Stomach (tissue), 19 donors: Measurements from ENCODE around the gene RPP38. TPM values are rescaled to one million over a fixed set of nuclear protein-coding genes. Genes with fewer than 3 reads are reported as not detected.
A peak's percentile ranks its signal among the peaks of the same experiment; 100 is the strongest.

Experiments
- DNase-seq, 2 donors: peaks; one replicate each; pipeline versions ENCODE4 v3.0.0 to v3.0.0-alpha.2; 2013 to 2019
- H3K27ac ChIP-seq, 5 donors: fragments of 200-600 bp in 4 of 5; sonication (generic) in 4 of 5; one replicate each; pipeline ENCODE4 v1.5.1; 2013 to 2019; ENCODE audit warnings: mild to moderate bottlenecking in 1 of 5, moderate library complexity in 1 of 5
- H3K27me3 ChIP-seq, 3 donors: fragments of 200-600 bp; sonication (generic); one replicate each; pipeline ENCODE4 v1.5.1; 2017 to 2019; ENCODE audit warnings: mixed run types in 1 of 3
- H3K36me3 ChIP-seq, 4 donors: fragments of 200-600 bp; sonication (generic); 1 replicate in 3 of 4; 2 replicates in 1 of 4; pipeline ENCODE4 v1.5.1; 2016 to 2019
- H3K4me1 ChIP-seq, 4 donors: fragments of 200-600 bp; sonication (generic); one replicate each; pipeline ENCODE4 v1.5.1; 2016 to 2019
- H3K4me3 ChIP-seq, 4 donors: fragments of 200-600 bp; sonication (generic) in 3 of 4; one replicate each; pipeline ENCODE4 v1.5.1; 2016 to 2019; ENCODE audit warnings: mild to moderate bottlenecking in 1 of 4
- H3K9me3 ChIP-seq, 4 donors: fragments of 200-600 bp; sonication (generic); one replicate each; pipeline ENCODE4 v1.5.1; 2016 to 2019
- CTCF ChIP-seq, 7 experiments: fragments of 450-650 bp in 4 of 7; fragments of 200-600 bp in 3 of 7; sonication (generic) in 3 of 7; IDR thresholded peaks; one replicate each; pipeline ENCODE4 v1.5.1; 2016 to 2019; ENCODE audit warnings: antibody characterized with exemption in 7 of 7, control low read depth in 2 of 7, mild to moderate bottlenecking in 1 of 7
- EP300 ChIP-seq: sonication (generic); formaldehyde crosslinking; IDR thresholded peaks from one replicate; pipeline ENCODE4 v1.6.1; 2017; ENCODE audit warnings: antibody characterized with exemption
- POLR2A ChIP-seq, 4 donors: fragments of 450-650 bp; IDR thresholded peaks; one replicate each; pipeline ENCODE4 v1.6.1; 2016; ENCODE audit warnings: antibody characterized with exemption in 4 of 4, control low read depth in 2 of 4, mild to moderate bottlenecking in 1 of 4, moderate library complexity in 1 of 4
- POLR2AphosphoS5 ChIP-seq, 3 donors: sonication (generic); formaldehyde crosslinking; IDR thresholded peaks; one replicate each; pipeline ENCODE4 v1.6.1; 2016; ENCODE audit warnings: antibody characterized with exemption in 3 of 3
- WGBS, 5 donors: extraction: QIAGEN DNeasy Blood & Tissue Kit in 3 of 5; methylation state at CpG; one replicate each; pipeline versions ENCODE4 v1.1.5 to v1.1.7; 2013 to 2018; 5-methylcytosine and 5-hydroxymethylcytosine counted together
- intact Hi-C: fragments of 100-400 bp; cut with DNase I; formaldehyde crosslinking; loops from one replicate; pipeline ENCODE4 v1.15.1; 2023; ENCODE audit warnings: low total_unique reads
- long read RNA-seq, 10 donors: transcript quantifications; one replicate each; lab custom pipeline, GENCODE V29; 2026
- polyA plus RNA-seq, 3 donors: library from polyadenylated mRNA; stranded (reverse); fragments of 200-250 nt; gene quantifications; one replicate each; pipeline ENCODE4 v1.2.3, GENCODE V29; 2013
- total RNA-seq, 5 donors: library from RNA; depleted of rRNA; stranded (reverse); fragments of >200 nt; gene quantifications; one replicate each; pipeline versions ENCODE4 v1.1.0 to v1.2.3, GENCODE V29; 2014 to 2016
- donor health status: healthy with polysubstance abuse.
- donor health status: Bipolar disorder and iron deficiency.
- donor health status: healthy.

Gene RPP38
- 10 to 100 TPM in 2 of 5 donors, 1 to 10 TPM in 2, not detected in 1; 4.5 to 29.4 (median 18.9) TPM for total RNA-seq
- polyA plus RNA-seq: 10 to 100 TPM; 17.9 to 22.3 (median 19.6) TPM
- long read RNA-seq, donor 1, partial matches to known transcripts: 5 of 10 reads
- long read RNA-seq, donor 1, other reads (novel, unspliced or antisense): 0 of 10 reads
- long read RNA-seq, donor 2, partial matches to known transcripts: 11 of 14 reads
- long read RNA-seq, donor 2, other reads (novel, unspliced or antisense): 0 of 14 reads
- long read RNA-seq, donor 3, partial matches to known transcripts: 0 of 7 reads
- long read RNA-seq, donor 3, other reads (novel, unspliced or antisense): 0 of 7 reads
- long read RNA-seq, donor 4, partial matches to known transcripts: 0 of 1 reads
- long read RNA-seq, donor 4, other reads (novel, unspliced or antisense): 0 of 1 reads
- long read RNA-seq, donor 5, transcript RPP38-204 (3 exons, 1,296 nt): major isoform, 5 of 35 reads
- long read RNA-seq, donor 5, partial matches to known transcripts: 27 of 35 reads
- long read RNA-seq, donor 5, other reads (novel, unspliced or antisense): 0 of 35 reads
- long read RNA-seq, donor 6, transcript RPP38-203 (2 exons, 1,030 nt): major isoform, 7 of 13 reads
- long read RNA-seq, donor 6, partial matches to known transcripts: 0 of 13 reads
- long read RNA-seq, donor 6, other reads (novel, unspliced or antisense): 0 of 13 reads
- long read RNA-seq, donor 7, transcript RPP38-203 (2 exons, 1,030 nt): major isoform, 8 of 38 reads
- long read RNA-seq, donor 7, partial matches to known transcripts: 22 of 38 reads
- long read RNA-seq, donor 7, other reads (novel, unspliced or antisense): 0 of 38 reads
- long read RNA-seq, donor 8, transcript RPP38-203 (2 exons, 1,030 nt): major isoform, 6 of 11 reads
- long read RNA-seq, donor 8, partial matches to known transcripts: 0 of 11 reads
- long read RNA-seq, donor 8, other reads (novel, unspliced or antisense): 0 of 11 reads
- long read RNA-seq, donor 9, transcript RPP38-204 (3 exons, 1,296 nt): major isoform, 5 of 17 reads
- long read RNA-seq, donor 9, partial matches to known transcripts: 6 of 17 reads
- long read RNA-seq, donor 9, other reads (novel, unspliced or antisense): 0 of 17 reads
- long read RNA-seq, donor 10, partial matches to known transcripts: 0 of 5 reads
- long read RNA-seq, donor 10, other reads (novel, unspliced or antisense): 0 of 5 reads

- Histone ChIP-seq H3K4me3 (peak within 1 kb of the TSS; percentile 70 to 84 (median 80)), H3K4me1 (peaks cover 19 to 46% (median 33%) of the 10 kb centered on the region in 4 donors), H3K27me3 (peaks cover 0 to 2% (median 0%) of the 10 kb centered on the region in 3 donors), H3K9me3 (no peaks in the 10 kb centered on the region), H3K27ac (peak within 1 kb of the TSS; percentile 95 to 98 (median 97)), H3K36me3 (peaks cover 0 to 23% (median 15%) of the 10 kb centered on the region in 4 donors)
- intact Hi-C loops: loop anchor here (10.0 kb wide), 1 partner anchor 142 kb away; the partner anchor contains the start of genes DCLRE1C and MEIG1
- TF ChIP-seq POLR2A (IDR thresholded peaks at IDR 0.05): peak in 1 of 4 donors; percentile 60
- TF ChIP-seq CTCF (IDR thresholded peaks at IDR 0.05): no peak
- TF ChIP-seq POLR2AphosphoS5 (IDR thresholded peaks at IDR 0.05): peak; percentile 42 to 90 (median 86)
- TF ChIP-seq EP300: no peak
- 0 to 1% (median 0%) methylated on average over 26 to 84 of the region's 84 CpGs for WGBS, 5 donors
- peak; percentile 98 for DNase-seq
Observed at GRCh38 chr10:15097011-15097812, at the start of gene RPP38. Gene RPP38 (plus strand): TSS chr10:15097355. CDS start chr10:15103315, 5,960 bp downstream.

GRCh38 chr10:15049533-15049932 is 47.6 kb upstream of the RPP38 start:
- H3K36me3 ChIP-seq: no peaks in the 10 kb centered on the region
- no peak overlapping the region for H3K27ac ChIP-seq
- no peak for DNase-seq
- H3K9me3 ChIP-seq: no peaks in the 10 kb centered on the region
- no peak for TF ChIP-seq POLR2A (IDR thresholded peaks at IDR 0.05)
- TF ChIP-seq CTCF (IDR thresholded peaks at IDR 0.05): no peak
- no peak for TF ChIP-seq POLR2AphosphoS5 (IDR thresholded peaks at IDR 0.05)
- TF ChIP-seq EP300: no peak
- intact Hi-C loops: no loop called here
- no peaks in the 10 kb centered on the region for H3K27me3 ChIP-seq
- no peaks in the 10 kb centered on the region for H3K4me1 ChIP-seq
- no peak overlapping the region for H3K4me3 ChIP-seq

- Histone ChIP-seq H3K27ac (no peak overlapping the region), H3K4me1 (no peaks in the 10 kb centered on the region), H3K27me3 (no peaks in the 10 kb centered on the region), H3K9me3 (no peaks in the 10 kb centered on the region), H3K4me3 (no peak overlapping the region), H3K36me3 (no peaks in the 10 kb centered on the region)
- intact Hi-C loops: no loop called here
- no peak for TF ChIP-seq EP300
- DNase-seq: no peak
- 78 to 91% (median 88%) methylated on average over 7 of the region's 7 CpGs for WGBS, 5 donors
Observed at GRCh38 chr10:15052121-15052520, 45.0 kb upstream of the RPP38 start.

- no peaks in the 10 kb centered on the region for H3K36me3 ChIP-seq
- TF ChIP-seq POLR2AphosphoS5 (IDR thresholded peaks at IDR 0.05) (no peak), POLR2A (IDR thresholded peaks at IDR 0.05) (no peak), CTCF (IDR thresholded peaks at IDR 0.05) (no peak), EP300 (no peak)
- no peaks in the 10 kb centered on the region for H3K27me3 ChIP-seq
- WGBS, 5 donors: 82 to 93% (median 90%) methylated on average over 3 of the region's 3 CpGs
- intact Hi-C loops: no loop called here
- H3K9me3 ChIP-seq: no peaks in the 10 kb centered on the region
- H3K27ac ChIP-seq: no peak overlapping the region
- no peak overlapping the region for H3K4me3 ChIP-seq
- DNase-seq: no peak
- no peaks in the 10 kb centered on the region for H3K4me1 ChIP-seq
Observed at GRCh38 chr10:15053061-15053460, 44.1 kb upstream of the RPP38 start.
